Urinary bladder (tissue), 4 donors: ENCODE results near the gene CHN2. TPM values are rescaled to one million over a fixed set of nuclear protein-coding genes. Genes with fewer than 3 reads are reported as not detected.

ENCODE experiments used
- DNase-seq: peaks from one replicate; pipeline ENCODE4 v3.0.0-alpha.2; 2015; ENCODE audit errors: extremely low spot score
- H3K27ac ChIP-seq: one replicate; pipeline ENCODE4 v1.5.1; 2013; ENCODE audit warnings: low read depth, mild to moderate bottlenecking, moderate library complexity
- H3K36me3 ChIP-seq: one replicate; pipeline ENCODE4 v1.6.1; 2013; ENCODE audit warnings: mild to moderate bottlenecking, moderate library complexity; ENCODE audit not compliant: insufficient read depth
- H3K4me1 ChIP-seq: one replicate; pipeline ENCODE4 v1.6.1; 2013; ENCODE audit warnings: mild to moderate bottlenecking, moderate library complexity; ENCODE audit not compliant: insufficient read depth
- H3K4me3 ChIP-seq: one replicate; pipeline ENCODE4 v1.5.1; 2013; ENCODE audit warnings: low read depth, low read length
- WGBS: extraction: QIAGEN DNeasy Blood & Tissue Kit; methylation state at CpG from one replicate; pipeline ENCODE4 v1.1.7; 2013; 5-methylcytosine and 5-hydroxymethylcytosine counted together
- polyA plus RNA-seq: library from polyadenylated mRNA; stranded (reverse); fragments of 200-250 nt; gene quantifications from one replicate; pipeline ENCODE4 v1.2.3, GENCODE V29; 2013
- total RNA-seq: library from RNA; depleted of rRNA; stranded (reverse); fragments of >200 nt; gene quantifications from one replicate; pipeline ENCODE4 v1.2.3, GENCODE V29; 2014
- donor health status: healthy with polysubstance abuse.
- donor health status: healthy.

Gene CHN2
- total and polyA plus RNA-seq, 2 donors, result 6.8 to 14.5 TPM

DNA sequence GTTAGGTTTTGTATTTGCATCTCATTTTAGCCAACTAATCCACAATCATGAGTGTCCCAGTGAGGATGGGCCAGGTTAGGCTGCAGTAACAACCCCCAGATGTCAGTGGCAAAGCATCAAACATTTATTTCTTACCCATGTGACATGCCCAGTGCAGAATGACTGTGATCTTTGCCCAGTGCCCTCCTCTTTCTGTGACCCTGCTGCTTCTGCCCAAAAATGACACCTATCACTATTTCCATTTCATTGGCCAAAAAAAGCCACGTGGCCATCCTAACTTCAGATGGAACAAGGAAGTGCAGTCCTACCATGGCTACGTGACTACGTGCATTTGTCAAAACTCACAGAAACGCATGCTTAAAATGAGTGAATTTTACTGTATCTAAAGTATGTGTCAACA, 259.9 kb downstream of the CHN2 start:
- Histone ChIP-seq H3K27ac (no peak overlapping the region), H3K36me3 (no peaks in the 10 kb centered on the region), H3K4me1 (no peaks in the 10 kb centered on the region), H3K4me3 (no peak overlapping the region)
- 83% methylated on average over 4 of the region's 4 CpGs for WGBS
- DNase-seq, result no peak

DNA sequence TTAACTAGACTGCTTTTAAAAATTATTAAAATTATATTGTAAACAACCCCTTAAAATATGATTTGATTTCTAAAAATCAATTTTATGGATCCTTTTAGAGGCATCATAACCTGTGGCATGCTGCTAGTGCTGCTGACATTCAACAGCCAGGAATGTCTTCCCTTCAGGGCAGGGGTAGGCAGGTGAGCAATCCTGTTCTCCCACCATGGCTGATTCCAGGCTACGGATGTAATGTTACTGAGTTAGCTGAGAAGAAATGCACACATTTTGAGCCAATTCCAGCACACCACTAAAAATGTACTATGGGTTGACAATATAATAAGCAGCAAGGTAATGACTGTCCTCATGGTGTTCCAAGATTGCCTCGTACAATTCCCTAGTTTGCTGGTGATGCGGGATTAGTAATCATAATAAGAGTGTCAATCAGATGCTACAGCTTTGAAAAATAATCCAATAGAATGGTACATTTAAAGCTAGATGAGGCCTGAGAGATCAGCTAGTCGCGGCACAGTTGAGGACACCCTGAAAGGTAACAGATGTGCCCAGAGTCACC, 260.4 kb downstream of the CHN2 start:
- H3K4me1 ChIP-seq, result no peaks in the 10 kb centered on the region
- H3K4me3 ChIP-seq, result no peak overlapping the region
- 92% methylated on average over 5 of the region's 5 CpGs for WGBS
- H3K36me3 ChIP-seq, result no peaks in the 10 kb centered on the region
- H3K27ac ChIP-seq, result no peak overlapping the region
- no peak for DNase-seq

DNA sequence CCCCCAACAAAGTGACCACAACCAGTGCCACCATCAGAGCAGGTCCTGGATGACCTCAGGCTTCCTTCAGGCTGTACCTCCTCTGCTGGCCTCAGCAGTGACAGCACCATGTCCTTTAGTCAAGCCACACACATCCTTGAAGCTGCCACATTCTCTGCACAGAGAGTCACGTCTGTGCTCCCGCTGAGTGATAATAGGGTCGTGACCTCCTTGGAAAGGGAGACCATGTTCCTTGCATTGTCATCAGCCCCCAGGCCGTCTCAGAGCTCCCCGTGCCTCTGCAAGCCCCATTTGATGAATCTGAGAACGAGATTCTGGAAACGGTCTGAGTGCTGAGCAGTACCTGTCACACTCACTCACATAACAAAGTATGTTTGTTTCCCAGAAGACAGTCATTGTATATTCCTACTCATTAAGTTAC, 262.6 kb downstream of the CHN2 start:
- DNase-seq, result no peak
- WGBS, result 71% methylated on average over 7 of the region's 7 CpGs
- no peak overlapping the region for H3K4me3 ChIP-seq
- no peak overlapping the region for H3K27ac ChIP-seq
- no peaks in the 10 kb centered on the region for H3K4me1 ChIP-seq
- no peaks in the 10 kb centered on the region for H3K36me3 ChIP-seq

DNA sequence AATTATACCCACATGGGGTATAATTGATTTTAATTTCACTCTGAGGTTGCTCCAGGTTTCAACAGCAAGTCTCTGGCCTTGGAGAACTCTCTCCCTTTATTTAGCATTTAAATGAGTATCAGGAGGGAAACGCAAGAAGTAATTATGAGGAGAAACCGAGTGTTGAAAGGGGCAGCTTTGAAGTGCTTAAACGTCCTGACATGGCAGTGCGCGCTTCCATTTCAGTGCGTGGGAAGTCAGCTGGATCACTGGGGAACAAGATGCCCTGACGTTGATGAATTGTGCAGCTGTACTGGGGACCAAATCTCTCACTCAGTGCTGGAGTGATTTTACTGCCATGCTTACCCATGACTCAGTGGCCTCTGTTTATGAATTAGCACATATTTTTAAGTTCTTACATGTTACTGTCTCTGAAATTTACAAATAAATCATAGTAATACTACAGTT, 263.0 kb downstream of the CHN2 start:
- Histone ChIP-seq H3K4me3 (no peak overlapping the region), H3K27ac (no peak overlapping the region), H3K4me1 (no peaks in the 10 kb centered on the region), H3K36me3 (no peaks in the 10 kb centered on the region)
- WGBS, result 59% methylated on average over 7 of the region's 7 CpGs
- DNase-seq, result no peak

DNA sequence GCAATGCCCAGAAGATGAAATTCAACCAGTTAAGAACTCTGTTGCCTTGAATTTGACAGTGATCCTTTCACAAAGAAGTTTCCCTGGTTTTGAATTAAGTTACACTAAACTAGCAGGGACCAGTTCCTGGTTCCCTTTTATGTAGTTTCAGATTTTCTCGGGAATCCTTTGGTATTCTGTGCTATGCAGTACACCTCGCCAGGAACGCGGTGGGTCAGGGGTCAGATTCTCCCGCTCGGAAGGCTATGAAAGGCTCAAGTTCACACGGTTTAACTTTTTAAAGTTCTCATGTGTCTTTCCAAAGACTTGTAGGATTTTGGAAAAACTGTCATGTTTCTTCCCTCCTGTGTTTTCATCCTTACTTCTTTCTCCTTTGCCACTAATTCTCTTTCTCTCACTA, 264.4 kb downstream of the CHN2 start:
- DNase-seq, result no peak
- Histone ChIP-seq H3K36me3 (no peaks in the 10 kb centered on the region), H3K4me1 (no peaks in the 10 kb centered on the region), H3K4me3 (no peak overlapping the region), H3K27ac (no peak overlapping the region)
- 79% methylated on average over 7 of the region's 7 CpGs for WGBS

DNA sequence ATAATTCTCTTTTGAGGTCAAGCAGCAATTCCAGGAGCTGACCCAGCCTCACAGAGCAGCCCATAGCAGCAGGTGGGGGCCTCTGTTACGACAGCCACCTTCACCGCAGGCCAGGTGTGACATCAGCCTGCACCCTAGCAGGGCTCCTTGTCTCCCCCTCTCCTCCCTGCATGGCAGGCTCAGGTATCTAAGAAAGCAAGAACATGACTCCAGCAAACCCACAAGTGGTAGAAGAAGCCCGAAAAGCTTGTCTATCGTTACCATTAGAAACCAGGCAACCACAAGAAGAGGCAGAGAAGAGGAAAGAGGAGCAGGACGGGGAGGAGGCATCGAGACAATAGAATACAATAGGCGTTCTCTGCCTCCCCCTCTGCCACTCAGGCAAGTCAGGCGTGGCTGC, 265.0 kb downstream of the CHN2 start:
- Histone ChIP-seq H3K36me3 (no peaks in the 10 kb centered on the region), H3K4me1 (no peaks in the 10 kb centered on the region), H3K27ac (no peak overlapping the region), H3K4me3 (no peak overlapping the region)
- WGBS, result 94% methylated on average over 8 of the region's 8 CpGs
- DNase-seq, result no peak

DNA sequence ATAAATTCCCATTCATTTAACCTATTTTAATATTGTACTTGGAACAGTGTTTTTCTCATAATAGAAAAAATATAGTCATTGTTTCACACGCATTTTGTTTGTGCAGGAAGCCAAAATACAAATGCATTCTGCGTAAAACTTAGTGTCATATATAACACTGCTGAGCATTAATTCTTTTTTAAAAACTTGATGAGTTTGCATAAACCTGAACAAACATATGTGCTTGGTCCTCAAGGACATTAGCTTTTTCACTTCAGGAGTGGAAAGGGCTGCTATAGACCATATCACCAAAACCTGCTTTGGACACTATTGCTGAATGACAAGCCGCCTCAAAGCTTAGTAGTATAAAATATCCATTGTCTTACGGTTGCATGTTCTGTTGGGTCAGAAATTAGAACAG, 267.4 kb downstream of the CHN2 start:
- H3K4me1 ChIP-seq, result peaks cover 2% of the 10 kb centered on the region
- no peaks in the 10 kb centered on the region for H3K36me3 ChIP-seq
- 97% methylated on average over 4 of the region's 4 CpGs for WGBS
- DNase-seq, result no peak
- no peak overlapping the region for H3K27ac ChIP-seq
- H3K4me3 ChIP-seq, result no peak overlapping the region

DNA sequence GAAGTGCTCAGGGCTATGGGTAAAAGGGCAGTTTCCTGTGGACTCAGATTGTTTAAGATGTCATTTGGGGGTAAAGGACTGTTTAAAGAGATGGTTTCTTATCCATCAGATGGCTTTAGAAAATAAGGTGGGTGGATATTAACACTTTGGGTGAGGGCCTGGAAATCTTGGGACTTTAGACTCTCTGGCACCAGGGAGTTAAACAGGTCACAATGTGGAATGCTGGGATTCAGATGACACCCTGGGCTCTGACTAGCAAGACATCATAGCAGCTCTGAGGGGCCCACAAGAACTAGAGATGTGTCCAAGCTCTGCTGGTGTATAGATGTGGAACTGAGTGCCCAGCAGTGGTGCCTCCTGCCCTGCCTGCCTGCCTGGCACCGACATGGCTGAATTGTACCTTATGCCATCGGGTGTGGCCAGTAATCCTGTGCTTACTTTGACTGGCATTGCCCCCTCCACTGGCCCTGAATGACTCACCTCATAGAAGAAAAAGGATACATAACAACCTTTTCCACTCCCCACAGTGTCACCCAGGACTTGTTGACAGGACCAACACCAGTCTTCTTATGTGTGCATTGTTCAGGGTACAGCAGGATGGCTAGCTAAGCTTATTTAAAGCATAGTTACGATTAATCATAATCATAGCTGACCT, 269.1 kb downstream of the CHN2 start:
- 95% methylated on average over 3 of the region's 3 CpGs for WGBS
- no peak overlapping the region for H3K27ac ChIP-seq
- peaks cover 2% of the 10 kb centered on the region for H3K4me1 ChIP-seq
- no peaks in the 10 kb centered on the region for H3K36me3 ChIP-seq
- no peak overlapping the region for H3K4me3 ChIP-seq
- DNase-seq, result no peak

DNA sequence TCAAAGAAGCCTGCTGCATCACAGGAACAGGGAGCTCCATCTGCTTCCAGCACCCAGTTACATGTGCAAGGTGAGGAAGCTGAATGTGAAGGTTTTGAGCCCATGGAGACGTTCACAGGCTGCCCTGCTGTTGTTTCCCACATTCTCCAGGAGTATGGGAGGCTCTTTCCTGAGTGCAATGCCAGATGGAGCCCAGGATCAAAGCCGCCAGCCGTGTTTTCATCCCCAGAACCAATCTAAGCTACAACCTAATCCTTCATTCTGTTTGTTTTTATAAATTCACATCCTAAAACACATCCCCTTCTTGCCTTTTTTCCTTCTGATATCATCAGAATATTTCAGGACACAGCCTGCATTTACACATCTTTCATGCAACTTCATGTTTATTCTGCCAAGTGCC, 270.2 kb downstream of the CHN2 start:
- DNase-seq, result no peak
- WGBS, result 54% methylated on average over 3 of the region's 3 CpGs
- Histone ChIP-seq H3K4me3 (no peak overlapping the region), H3K27ac (no peak overlapping the region), H3K36me3 (no peaks in the 10 kb centered on the region), H3K4me1 (peaks cover 2% of the 10 kb centered on the region)

DNA sequence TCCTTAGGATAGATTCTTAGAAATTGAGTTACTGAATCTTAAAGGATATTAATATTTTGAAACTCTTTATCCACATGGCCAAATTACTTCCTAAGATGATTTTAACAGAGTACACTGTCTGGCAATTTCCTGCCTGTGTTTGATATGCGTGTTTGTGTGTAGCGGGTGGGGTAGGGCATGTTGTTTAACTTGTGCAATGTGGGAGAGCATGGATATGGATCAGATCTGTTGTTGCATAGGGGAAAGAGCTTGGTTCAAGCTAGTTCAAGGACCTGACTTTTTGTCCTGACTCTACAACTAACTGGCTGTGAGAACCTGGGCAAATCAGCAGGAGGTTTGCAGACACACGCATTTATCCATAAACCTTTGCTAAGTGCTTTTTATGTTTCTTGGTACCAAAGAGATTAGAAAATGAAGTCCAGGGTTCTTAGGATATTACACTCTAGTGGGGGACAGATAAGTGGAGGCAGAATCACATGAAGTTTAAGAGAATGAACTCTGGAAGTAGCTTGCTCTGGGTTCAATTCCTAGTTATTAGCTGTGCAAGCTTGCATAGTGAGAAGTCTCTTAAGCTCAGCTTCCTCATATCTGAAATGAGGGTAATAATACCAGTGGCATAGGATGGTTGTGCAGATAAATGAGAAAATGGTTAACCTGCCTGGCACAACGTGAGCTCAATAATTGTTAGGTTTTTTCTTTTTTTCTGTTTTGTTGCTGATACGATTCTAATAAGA, 272.8 kb downstream of the CHN2 start:
- Histone ChIP-seq H3K27ac (no peak overlapping the region), H3K36me3 (no peaks in the 10 kb centered on the region), H3K4me1 (peaks cover 2% of the 10 kb centered on the region), H3K4me3 (no peak overlapping the region)
- WGBS, result 89% methylated on average over 5 of the region's 5 CpGs
- DNase-seq, result no peak

DNA sequence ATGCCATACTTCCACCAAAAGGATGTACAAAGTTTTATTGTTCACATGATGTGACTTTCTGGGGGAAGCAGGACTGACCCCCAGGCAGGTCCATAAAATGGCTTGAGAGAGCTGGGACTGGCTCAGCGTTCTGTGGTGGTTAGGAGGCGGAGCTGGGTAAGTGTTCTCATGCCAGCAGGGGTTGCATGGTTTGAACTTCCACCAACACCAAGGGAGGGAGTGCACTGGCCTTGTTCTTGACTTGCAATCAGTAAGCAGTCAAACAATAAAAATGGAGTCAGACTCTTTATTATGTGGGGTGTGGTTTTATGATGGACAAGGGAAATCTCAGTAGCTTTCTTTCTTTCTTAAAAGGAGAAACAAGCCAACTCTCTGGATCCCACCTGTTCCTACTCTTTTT, 273.6 kb downstream of the CHN2 start:
- H3K27ac ChIP-seq, result no peak overlapping the region
- peaks cover 2% of the 10 kb centered on the region for H3K4me1 ChIP-seq
- no peak for DNase-seq
- H3K36me3 ChIP-seq, result no peaks in the 10 kb centered on the region
- H3K4me3 ChIP-seq, result no peak overlapping the region
- 85% methylated on average over 2 of the region's 2 CpGs for WGBS

DNA sequence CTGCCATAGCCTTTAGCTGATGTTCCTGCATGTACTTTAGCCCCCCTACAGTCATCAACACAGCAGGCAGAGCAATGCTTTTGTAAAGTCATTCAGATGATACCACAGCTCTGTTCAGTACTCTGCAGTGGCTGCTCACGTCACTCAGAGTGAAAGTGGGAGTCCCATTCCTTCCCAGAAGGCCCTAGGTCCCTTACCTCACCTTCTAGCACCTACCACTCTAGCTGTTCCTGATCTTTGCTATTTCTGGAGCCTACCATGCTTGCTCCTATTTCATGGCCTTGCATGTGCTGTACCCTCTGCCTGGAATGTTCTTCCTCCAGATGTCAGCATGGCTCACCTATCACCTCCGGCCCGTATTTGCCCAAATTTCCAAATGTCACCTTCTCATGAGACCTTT, 274.7 kb downstream of the CHN2 start:
- DNase-seq, result no peak

DNA sequence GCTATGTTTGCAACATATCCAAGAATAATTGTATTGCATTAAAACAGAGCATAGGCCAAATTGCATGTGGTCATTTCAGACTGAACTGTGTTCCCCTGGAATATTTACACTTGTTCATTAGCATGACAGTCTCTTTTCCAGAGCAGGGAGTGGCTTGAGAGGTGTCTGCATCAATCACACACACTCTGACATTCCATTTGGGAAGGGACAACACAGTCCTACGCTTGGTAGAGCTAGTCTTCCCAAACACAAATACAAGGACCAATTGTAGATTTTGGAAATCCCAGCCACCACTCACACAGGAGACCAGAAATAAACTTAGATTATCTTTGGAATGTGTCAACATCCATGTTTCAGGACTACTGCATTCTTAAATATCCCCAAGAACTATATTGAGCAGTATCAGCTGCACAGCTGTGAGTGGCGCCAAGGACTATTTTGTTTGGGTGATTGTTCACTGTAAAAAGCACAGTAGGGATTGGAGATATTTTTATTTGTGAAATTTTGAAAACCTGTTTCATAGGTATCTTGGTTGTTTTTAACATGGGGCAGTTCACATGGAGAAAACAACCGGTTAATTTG, 275.5 kb downstream of the CHN2 start:
- Histone ChIP-seq H3K36me3 (no peaks in the 10 kb centered on the region), H3K4me3 (no peak overlapping the region), H3K27ac (no peak overlapping the region), H3K4me1 (peaks cover 2% of the 10 kb centered on the region)
- 92% methylated on average over 3 of the region's 3 CpGs for WGBS
- DNase-seq, result no peak

More for the DNA sequence above, 274.7 kb downstream of the CHN2 start:
- Histone ChIP-seq H3K36me3 (no peaks in the 10 kb centered on the region), H3K4me1 (peaks cover 2% of the 10 kb centered on the region), H3K27ac (no peak overlapping the region), H3K4me3 (no peak overlapping the region)
- WGBS, result 89% methylated on average over 3 of the region's 3 CpGs
